Naive thymus-derived CD4-positive, alpha-beta T cell (primary cell): Measurements from ENCODE around the gene EMX1. TPM values are rescaled to one million over a fixed set of nuclear protein-coding genes. Genes with fewer than 3 reads are reported as not detected.

ENCODE experiments used
- ATAC-seq: fragments of 150-1000 bp; cut with Tn5 transposase; 2 replicates; pipeline ENCODE4 v1.10.0; 2021; ENCODE audit warnings: mild to moderate bottlenecking, moderate library complexity
- CTCF ChIA-PET: fragments of 350-600 bp; sonication (Branson Sonifier 250); formaldehyde crosslinking; loops from one replicate; lab custom pipeline; 2021; ENCODE audit warnings: antibody characterized with exemption; lab: Charles Lee
- POLR2A ChIA-PET: fragments of 350-600 bp; sonication (Branson Sonifier 250); formaldehyde crosslinking; loops from one replicate; lab custom pipeline; 2021; ENCODE audit warnings: antibody characterized with exemption, inconsistent platforms; lab: Charles Lee
- DNase-seq, 9 donors: peaks; one replicate each; pipeline versions ENCODE4 v3.0.0 to v3.0.0-alpha.2; 2020 to 2022; ENCODE audit warnings: mixed read lengths in 1 of 9
- H3K27ac ChIP-seq: one replicate; pipeline ENCODE4 v1.7.0; 2013; ENCODE audit warnings: mild to moderate bottlenecking, low read depth, low read length, moderate library complexity
- H3K27me3 ChIP-seq, 2 donors: one replicate each; pipeline ENCODE4 v1.7.0; 2013; ENCODE audit warnings: low read length in 2 of 2, mild to moderate bottlenecking in 2 of 2, moderate library complexity in 2 of 2; ENCODE audit not compliant: control insufficient read depth in 2 of 2, insufficient read depth in 2 of 2
- H3K36me3 ChIP-seq, 3 experiments: 1 replicate in 2 of 3; 2 replicates in 1 of 3; pipeline ENCODE4 v1.7.0; 2013; ENCODE audit warnings: low read length in 3 of 3, mild to moderate bottlenecking in 3 of 3, moderate library complexity in 1 of 3; ENCODE audit not compliant: insufficient read depth in 3 of 3, control insufficient read depth in 2 of 3
- H3K4me1 ChIP-seq, 2 donors: one replicate each; pipeline ENCODE4 v1.7.0; 2013; ENCODE audit warnings: low read length in 2 of 2, mild to moderate bottlenecking in 2 of 2, moderate library complexity in 1 of 2; ENCODE audit not compliant: control insufficient read depth in 2 of 2, insufficient read depth in 2 of 2
- H3K4me3 ChIP-seq: 2 replicates; pipeline ENCODE4 v1.7.0; 2013; ENCODE audit warnings: mild to moderate bottlenecking, low read length
- H3K9me3 ChIP-seq, 3 experiments: 1 replicate in 2 of 3; 2 replicates in 1 of 3; pipeline ENCODE4 v1.7.0; 2013; ENCODE audit warnings: low read length in 3 of 3; ENCODE audit not compliant: control insufficient read depth in 2 of 3
- H3K27ac Mint-ChIP-seq, 9 donors: one replicate each; pipeline ENCODE4 v1.8.0; 2020 to 2022; ENCODE audit warnings: mixed read lengths in 9 of 9, mild to moderate bottlenecking in 8 of 9, moderate library complexity in 5 of 9, inconsistent platforms in 2 of 9
- H3K27me3 Mint-ChIP-seq, 5 donors: one replicate each; pipeline ENCODE4 v1.8.0; 2021 to 2022; ENCODE audit warnings: mixed read lengths in 5 of 5, mild to moderate bottlenecking in 1 of 5
- H3K36me3 Mint-ChIP-seq, 5 donors: one replicate each; pipeline ENCODE4 v1.8.0; 2020 to 2022; ENCODE audit warnings: mixed read lengths in 5 of 5, mild to moderate bottlenecking in 3 of 5, inconsistent platforms in 1 of 5
- H3K4me1 Mint-ChIP-seq, 7 donors: one replicate each; pipeline ENCODE4 v1.8.0; 2020 to 2022; ENCODE audit warnings: mixed read lengths in 7 of 7, mild to moderate bottlenecking in 3 of 7, inconsistent platforms in 1 of 7
- H3K4me3 Mint-ChIP-seq, 10 donors: one replicate each; pipeline ENCODE4 v1.8.0; 2020 to 2022; ENCODE audit warnings: mild to moderate bottlenecking in 10 of 10, mixed read lengths in 10 of 10, moderate library complexity in 6 of 10, inconsistent platforms in 2 of 10
- H3K9me3 Mint-ChIP-seq, 11 donors: one replicate each; pipeline ENCODE4 v1.8.0; 2020 to 2022; ENCODE audit warnings: mixed read lengths in 11 of 11, mild to moderate bottlenecking in 4 of 11, inconsistent platforms in 1 of 11, moderate library complexity in 1 of 11
- intact Hi-C, 2 donors: fragments of 100-400 bp; cut with micrococcal nuclease; formaldehyde crosslinking; loops; one replicate each; pipeline ENCODE4 v1.15.1; 2023
- polyA plus RNA-seq, 2 donors: library from polyadenylated mRNA; unstranded; fragments of 300-500 nt; fragmentation: Illumina TruSeq; gene quantifications; one replicate each; pipeline ENCODE4 v1.2.3, GENCODE V29; 2021
- total RNA-seq, 6 experiments: library from RNA in 5 of 6; stranded (reverse) in 5 of 6; gene quantifications; 1 replicate in 5 of 6; 2 replicates in 1 of 6; pipeline ENCODE4 v1.2.3 and lab custom pipeline; 2021 to 2026

EMX1 gene
- total and polyA plus RNA-seq, 7 experiments from 2014 or later: not detected

DNA sequence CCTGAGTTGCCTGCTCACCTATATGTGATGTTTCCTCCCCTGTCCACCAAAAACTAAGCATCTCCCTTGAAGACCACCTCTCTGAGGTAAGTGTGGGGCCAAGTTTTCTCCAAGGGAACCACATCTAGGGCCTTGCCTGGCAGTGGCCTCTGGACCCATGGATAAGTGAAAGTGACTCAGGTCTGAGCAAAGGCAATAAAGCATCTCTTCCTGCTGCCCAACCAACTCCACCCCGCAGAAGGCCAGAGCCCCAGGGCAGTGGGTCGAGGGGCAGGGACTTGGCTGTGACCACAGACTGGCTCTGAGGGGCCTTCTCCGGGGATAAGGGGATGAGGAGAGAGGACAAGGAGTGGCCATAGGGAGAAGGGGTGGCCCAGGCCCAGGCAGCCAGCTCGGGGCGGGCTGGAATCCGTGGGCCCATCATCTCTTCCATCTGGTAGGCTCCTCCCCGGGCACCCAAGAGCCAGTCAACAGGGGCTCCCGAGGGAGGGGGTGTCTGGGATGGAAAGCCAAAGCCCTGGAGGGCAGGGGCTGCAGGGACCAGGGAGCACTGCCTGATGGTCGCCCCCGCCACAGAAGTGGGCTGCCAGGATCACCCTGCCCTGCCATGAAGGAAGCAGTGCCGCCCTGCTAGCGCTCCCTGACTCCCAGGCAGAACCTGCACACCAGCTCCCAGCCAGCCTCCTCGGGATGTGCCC is 33.4 kb downstream of the EMX1 start:
- H3K27ac ChIP-seq: no peak overlapping the region
- no peaks in the 10 kb centered on the region for H3K9me3 ChIP-seq
- intact Hi-C loops: no loop called here
- Mint-ChIP-seq H3K36me3 (peaks cover 0 to 9% (median 0%) of the 10 kb centered on the region in 5 donors), H3K27me3 (peaks cover 0 to 4% (median 0%) of the 10 kb centered on the region in 5 donors), H3K4me3 (no peak overlapping the region), H3K4me1 (peaks cover 13 to 26% (median 16%) of the 10 kb centered on the region in 7 donors), H3K27ac (no peak overlapping the region), H3K9me3 (no peaks in the 10 kb centered on the region)
- ChIA-PET CTCF (no interaction called here), POLR2A (no interaction called here)
- ATAC-seq (no peak), DNase-seq (no peak)
- no peaks in the 10 kb centered on the region for H3K36me3 ChIP-seq
- no peak overlapping the region for H3K4me3 ChIP-seq
- no peaks in the 10 kb centered on the region for H3K27me3 ChIP-seq
- peaks cover 0 to 4% of the 10 kb centered on the region in 2 donors for H3K4me1 ChIP-seq

DNA sequence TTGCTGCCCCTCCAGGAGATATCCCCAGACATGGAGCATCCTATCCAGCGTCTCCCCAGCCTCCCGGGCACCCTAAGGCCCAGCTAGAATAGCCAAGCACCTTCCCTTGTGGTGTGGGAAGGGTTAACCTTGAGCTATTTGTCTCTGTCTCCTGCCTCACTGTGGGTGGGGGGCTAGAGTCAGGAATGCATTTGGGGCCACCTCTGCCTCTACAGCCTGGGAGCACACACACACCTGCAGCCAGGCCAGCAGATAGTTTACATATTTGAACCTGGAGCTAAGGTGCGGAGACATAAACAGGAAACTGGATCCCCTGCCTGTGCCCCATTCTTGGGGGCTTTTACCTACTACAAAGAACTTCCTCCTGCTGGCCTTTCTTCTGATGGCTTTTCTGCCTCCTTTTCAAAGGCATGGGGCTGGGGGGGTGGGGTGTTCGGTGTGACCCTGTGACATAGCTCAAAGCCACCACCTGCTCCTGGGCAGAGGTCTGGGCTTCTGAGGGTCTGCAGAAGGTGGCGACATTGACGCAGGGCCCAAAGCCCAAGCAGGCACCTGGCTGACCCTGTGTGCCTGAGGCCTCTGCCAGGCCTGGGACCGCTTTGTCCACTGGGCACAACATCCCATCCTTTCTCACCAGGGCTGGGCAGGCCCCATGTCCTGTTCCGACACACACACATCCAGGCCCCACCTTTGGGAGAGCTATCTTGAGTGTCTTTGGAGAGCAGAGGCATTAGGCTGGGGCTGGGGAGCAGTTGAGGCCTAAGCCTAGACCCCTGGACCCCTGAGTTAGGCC is 34.2 kb downstream of the EMX1 start:
- peaks cover 0 to 4% of the 10 kb centered on the region in 2 donors for H3K4me1 ChIP-seq
- H3K27me3 ChIP-seq: no peaks in the 10 kb centered on the region
- H3K9me3 Mint-ChIP-seq: no peaks in the 10 kb centered on the region
- H3K27ac Mint-ChIP-seq: no peak overlapping the region
- peaks cover 0 to 9% (median 0%) of the 10 kb centered on the region in 5 donors for H3K36me3 Mint-ChIP-seq
- intact Hi-C loops: no loop called here
- CTCF ChIA-PET: no interaction called here
- H3K27me3 Mint-ChIP-seq: peaks cover 0 to 4% (median 0%) of the 10 kb centered on the region in 5 donors
- H3K4me3 ChIP-seq: no peak overlapping the region
- no peaks in the 10 kb centered on the region for H3K9me3 ChIP-seq
- peaks cover 13 to 26% (median 16%) of the 10 kb centered on the region in 7 donors for H3K4me1 Mint-ChIP-seq
- H3K36me3 ChIP-seq: no peaks in the 10 kb centered on the region
- DNase-seq (no peak), ATAC-seq (no peak)
- no peak overlapping the region for H3K4me3 Mint-ChIP-seq
- POLR2A ChIA-PET: no interaction called here
- H3K27ac ChIP-seq: no peak overlapping the region

DNA sequence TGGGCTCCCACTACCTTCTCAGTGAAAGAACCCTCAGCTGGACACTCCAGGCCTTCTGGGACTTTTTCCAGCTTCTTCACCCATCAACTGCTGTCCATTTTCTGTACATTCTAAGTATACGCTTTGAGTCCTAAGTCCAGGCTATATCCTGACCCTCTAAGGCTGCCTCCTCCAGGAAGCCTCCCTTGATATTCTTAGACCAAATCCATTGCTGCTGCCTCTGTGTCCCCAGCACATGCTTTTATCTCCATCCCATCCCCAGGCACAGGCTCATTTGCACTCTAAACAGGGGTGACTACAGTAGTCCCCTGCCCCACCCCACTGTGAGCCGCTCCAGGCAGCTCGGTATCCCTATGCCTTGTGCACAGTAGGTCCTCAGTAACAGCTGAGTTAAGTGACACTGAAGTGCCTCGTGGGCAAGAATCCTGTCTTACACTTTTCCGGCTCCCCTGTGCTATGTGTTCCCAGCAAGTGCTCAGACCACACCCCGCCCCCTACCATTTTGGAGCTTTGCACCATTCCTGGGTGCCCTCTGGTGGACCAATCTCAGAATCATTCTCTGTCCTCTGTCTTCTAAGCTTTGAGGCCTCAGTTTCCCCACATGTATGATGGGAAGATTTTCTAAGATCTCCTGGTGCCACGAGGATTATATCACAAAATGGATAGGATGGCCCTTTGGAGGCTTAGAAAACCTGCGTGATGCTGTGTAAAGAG is 34.9 kb downstream of the EMX1 start:
- DNase-seq (no peak), ATAC-seq (no peak)
- Mint-ChIP-seq H3K36me3 (peaks cover 0 to 14% (median 0%) of the 10 kb centered on the region in 5 donors), H3K4me3 (no peak overlapping the region), H3K27me3 (peaks cover 0 to 4% (median 0%) of the 10 kb centered on the region in 5 donors), H3K4me1 (peaks cover 13 to 31% (median 16%) of the 10 kb centered on the region in 7 donors), H3K9me3 (no peaks in the 10 kb centered on the region), H3K27ac (no peak overlapping the region)
- ChIA-PET POLR2A (no interaction called here), CTCF (no interaction called here)
- H3K4me3 ChIP-seq: no peak overlapping the region
- H3K36me3 ChIP-seq: no peaks in the 10 kb centered on the region
- H3K27ac ChIP-seq: no peak overlapping the region
- no peaks in the 10 kb centered on the region for H3K9me3 ChIP-seq
- intact Hi-C loops: no loop called here
- peaks cover 0 to 4% of the 10 kb centered on the region in 2 donors for H3K4me1 ChIP-seq
- no peaks in the 10 kb centered on the region for H3K27me3 ChIP-seq

DNA sequence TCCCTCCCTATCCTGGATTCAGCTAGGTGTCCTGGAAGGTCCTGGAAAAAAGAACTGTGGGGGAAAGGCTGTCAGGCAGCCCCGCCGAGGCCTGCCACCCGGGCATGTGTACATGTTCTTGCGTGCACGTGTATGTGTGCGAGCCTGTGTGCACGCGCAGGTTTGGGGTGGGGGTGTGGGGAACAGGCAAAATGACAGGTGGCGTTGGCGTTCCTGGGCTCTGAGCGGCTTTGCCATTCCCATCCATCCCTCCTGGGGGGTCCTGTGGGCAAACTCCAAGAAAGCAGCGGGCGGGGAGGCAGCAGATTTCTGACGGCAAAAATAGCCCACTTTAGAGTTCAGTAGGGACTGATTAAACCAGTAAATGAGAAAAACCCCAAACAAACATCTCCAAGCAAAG is 35.6 kb downstream of the EMX1 start:
- H3K27me3 Mint-ChIP-seq: peaks cover 0 to 4% (median 0%) of the 10 kb centered on the region in 5 donors
- CTCF ChIA-PET: no interaction called here
- peak overlapping the region in 3 of 10 donors; percentile 4 to 95 (median 71) for H3K4me3 Mint-ChIP-seq
- peak overlapping the region in 1 of 9 donors; percentile 96 for H3K27ac Mint-ChIP-seq
- no peaks in the 10 kb centered on the region for H3K27me3 ChIP-seq
- intact Hi-C loops: no loop called here
- H3K4me1 ChIP-seq: peaks cover 0 to 4% of the 10 kb centered on the region in 2 donors
- no peak overlapping the region for H3K4me3 ChIP-seq
- H3K9me3 Mint-ChIP-seq: no peaks in the 10 kb centered on the region
- POLR2A ChIA-PET: no interaction called here
- ATAC-seq (no peak), DNase-seq (no peak)
- H3K36me3 Mint-ChIP-seq: peaks cover 0 to 14% (median 0%) of the 10 kb centered on the region in 5 donors
- no peak overlapping the region for H3K27ac ChIP-seq
- no peaks in the 10 kb centered on the region for H3K36me3 ChIP-seq
- peaks cover 13 to 33% (median 16%) of the 10 kb centered on the region in 7 donors for H3K4me1 Mint-ChIP-seq
- H3K9me3 ChIP-seq: no peaks in the 10 kb centered on the region

DNA sequence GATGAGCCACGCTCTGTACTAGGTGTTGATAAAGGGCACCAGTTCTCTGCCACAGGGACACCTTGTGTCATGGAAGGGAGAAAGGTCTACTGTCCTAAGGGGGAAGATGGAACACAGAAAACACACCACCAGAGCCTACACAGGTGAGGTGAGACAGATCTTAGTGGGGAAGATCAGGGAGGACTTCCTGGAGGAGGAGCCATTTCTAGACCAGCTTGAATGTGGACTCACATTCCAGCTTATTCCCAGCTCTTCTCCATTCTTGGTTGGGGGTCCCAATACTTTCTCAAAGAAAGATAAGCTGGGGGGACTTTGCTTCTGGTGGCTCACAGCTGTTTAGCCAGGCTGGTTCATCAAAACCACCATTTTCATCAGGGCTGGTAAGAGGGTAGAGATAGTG is 36.2 kb downstream of the EMX1 start:
- Histone ChIP-seq H3K27ac (no peak overlapping the region), H3K4me1 (peaks cover 0 to 4% of the 10 kb centered on the region in 2 donors), H3K36me3 (no peaks in the 10 kb centered on the region), H3K27me3 (no peaks in the 10 kb centered on the region), H3K9me3 (no peaks in the 10 kb centered on the region), H3K4me3 (no peak overlapping the region)
- Mint-ChIP-seq H3K36me3 (peaks cover 0 to 14% (median 0%) of the 10 kb centered on the region in 5 donors), H3K27ac (peak overlapping the region in 2 of 9 donors; percentile 25 to 96), H3K9me3 (no peaks in the 10 kb centered on the region), H3K4me3 (peak overlapping the region in 5 of 10 donors; percentile 4 to 95 (median 67)), H3K4me1 (peaks cover 13 to 38% (median 16%) of the 10 kb centered on the region in 7 donors), H3K27me3 (peaks cover 0 to 4% (median 0%) of the 10 kb centered on the region in 5 donors)
- POLR2A ChIA-PET: no interaction called here
- no peak for DNase-seq
- CTCF ChIA-PET: interaction anchor here (0.8 kb wide), 1 partner anchor 18 kb away, joined by 3 read pairs; no protein-coding TSS in a partner anchor
- no peak for ATAC-seq
- intact Hi-C loops: no loop called here

DNA sequence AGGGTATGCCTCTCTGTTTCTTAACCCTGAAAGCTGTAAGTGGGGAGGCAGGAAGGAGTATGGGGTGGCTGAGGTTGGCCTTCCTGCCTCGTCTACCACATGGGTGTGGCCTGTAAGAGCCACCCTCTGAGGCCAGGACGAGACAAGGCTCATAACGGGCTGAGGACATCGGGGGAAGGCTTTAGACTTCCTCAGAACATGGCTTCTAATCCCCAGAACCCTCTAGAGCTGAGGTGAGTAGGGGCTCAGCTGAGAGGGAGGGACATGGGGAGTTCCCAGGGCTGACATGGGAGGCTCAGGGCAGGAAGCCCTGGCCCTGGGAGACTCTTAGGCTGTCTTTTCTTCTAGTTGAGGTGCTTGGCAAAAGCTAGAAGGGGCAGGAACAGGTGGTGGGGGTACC is 36.7 kb downstream of the EMX1 start:
- Mint-ChIP-seq H3K27ac (peak overlapping the region in 4 of 9 donors; percentile 25 to 96 (median 43)), H3K36me3 (peaks cover 0 to 14% (median 0%) of the 10 kb centered on the region in 5 donors), H3K4me3 (peak overlapping the region in 7 of 10 donors; percentile 16 to 95 (median 60)), H3K27me3 (peaks cover 0 to under 1% (median 0%) of the 10 kb centered on the region in 5 donors), H3K9me3 (no peaks in the 10 kb centered on the region), H3K4me1 (peaks cover 13 to 35% (median 16%) of the 10 kb centered on the region in 7 donors)
- peaks cover 0 to 4% of the 10 kb centered on the region in 2 donors for H3K4me1 ChIP-seq
- ChIA-PET POLR2A (no interaction called here), CTCF (interaction anchor here (0.8 kb wide), 1 partner anchor 19 kb away, joined by 3 read pairs; no protein-coding TSS in a partner anchor)
- DNase-seq (peak in 3 of 9 donors; percentile 1 to 39 (median 5)), ATAC-seq (peak; percentile 73)
- intact Hi-C loops: no loop called here
- H3K27ac ChIP-seq: no peak overlapping the region
- no peaks in the 10 kb centered on the region for H3K9me3 ChIP-seq
- no peaks in the 10 kb centered on the region for H3K27me3 ChIP-seq
- peak overlapping the region; percentile 26 for H3K4me3 ChIP-seq
- H3K36me3 ChIP-seq: no peaks in the 10 kb centered on the region
